NCI-H2171 treated with DMSO at 0.1 percent for 48 hours (cell line): ENCODE results near the gene ANKHD1.
"Not testable (repeated sequence)": the region's sequence is repeated elsewhere in the genome, so short reads cannot be mapped to it uniquely, and the experiment has no call there.

Source experiments
- DNase-seq: peaks from one replicate; lab custom pipeline; 2025; lab: John Stamatoyannopoulos, UW

Gene ANKHD1

GRCh38 chr5:140381351-140381750 lies 20.3 kb upstream of the ANKHD1 start:
- no peak for DNase-seq

DNA sequence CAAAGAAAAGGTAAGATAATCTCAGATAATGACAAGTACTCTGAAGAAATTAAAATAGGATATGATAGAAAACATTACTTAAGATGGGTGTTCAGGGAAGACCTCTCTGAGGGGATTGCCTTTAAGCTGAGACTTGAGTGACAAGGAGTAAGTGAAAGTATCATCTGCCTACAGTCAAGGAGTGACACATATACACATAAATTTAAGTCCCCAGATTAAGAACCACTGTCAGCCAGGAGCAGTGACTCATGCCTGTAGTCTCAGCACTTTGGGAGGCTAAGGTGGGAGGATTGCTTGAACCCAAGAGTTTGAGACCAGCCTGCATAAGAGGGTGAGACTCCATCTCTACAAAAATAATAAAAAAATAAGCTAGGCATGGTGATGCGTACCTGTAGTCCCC lies 19.7 kb upstream of the ANKHD1 start:
- no peak for DNase-seq

GRCh38 chr5:140382866-140383265 lies 18.8 kb upstream of the ANKHD1 start:
- DNase-seq = no peak

GRCh38 chr5:140383300-140383699 lies 18.3 kb upstream of the ANKHD1 start:
- no peak for DNase-seq

DNA sequence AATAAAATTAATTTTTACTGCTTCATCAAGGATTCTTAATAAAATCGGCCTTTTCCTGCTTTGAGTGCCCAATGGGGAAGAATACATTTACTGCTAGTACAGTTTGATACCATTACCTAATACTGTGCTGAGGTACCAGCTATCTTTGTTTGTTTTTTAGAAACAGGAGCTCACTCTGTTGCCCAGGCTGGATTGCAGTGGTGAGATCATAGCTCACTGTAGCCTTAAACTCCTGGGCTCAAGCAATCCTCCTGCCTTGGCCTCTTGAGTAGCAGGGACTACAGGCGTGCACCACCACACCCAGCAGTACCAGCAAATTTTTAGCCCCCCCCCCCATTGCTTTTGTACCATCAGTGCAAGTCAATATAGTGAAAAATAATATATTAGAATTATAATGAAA lies 13.6 kb upstream of the ANKHD1 start:
- DNase-seq = no peak

- no peak for DNase-seq
Observed at GRCh38 chr5:140391312-140391711, 10.3 kb upstream of the ANKHD1 start.

DNA sequence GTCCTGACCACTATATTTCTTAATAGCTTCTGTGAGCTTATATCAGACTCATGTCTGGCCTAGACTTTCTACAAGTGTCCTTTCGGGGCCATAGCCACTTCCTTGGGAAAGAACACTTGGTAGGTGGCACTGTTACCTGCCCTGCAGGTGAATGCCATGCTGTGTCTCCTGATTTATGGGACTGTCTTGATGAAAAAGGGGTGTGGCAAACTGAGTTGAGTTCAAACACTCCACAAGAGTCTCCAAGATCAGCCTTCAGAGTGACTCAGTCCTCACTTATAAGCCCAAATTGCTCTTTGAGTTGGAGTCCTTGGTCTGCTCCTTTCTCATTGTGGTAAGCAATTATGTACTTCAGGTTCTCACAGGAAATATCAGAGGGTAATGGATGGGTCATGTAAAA lies 9.9 kb upstream of the ANKHD1 start:
- no peak for DNase-seq

- no peak for DNase-seq
Observed at GRCh38 chr5:140393738-140394137, 7.9 kb upstream of the ANKHD1 start.

GRCh38 chr5:140398379-140398811 lies 3.2 kb upstream of the ANKHD1 start:
- DNase-seq = no peak

DNA sequence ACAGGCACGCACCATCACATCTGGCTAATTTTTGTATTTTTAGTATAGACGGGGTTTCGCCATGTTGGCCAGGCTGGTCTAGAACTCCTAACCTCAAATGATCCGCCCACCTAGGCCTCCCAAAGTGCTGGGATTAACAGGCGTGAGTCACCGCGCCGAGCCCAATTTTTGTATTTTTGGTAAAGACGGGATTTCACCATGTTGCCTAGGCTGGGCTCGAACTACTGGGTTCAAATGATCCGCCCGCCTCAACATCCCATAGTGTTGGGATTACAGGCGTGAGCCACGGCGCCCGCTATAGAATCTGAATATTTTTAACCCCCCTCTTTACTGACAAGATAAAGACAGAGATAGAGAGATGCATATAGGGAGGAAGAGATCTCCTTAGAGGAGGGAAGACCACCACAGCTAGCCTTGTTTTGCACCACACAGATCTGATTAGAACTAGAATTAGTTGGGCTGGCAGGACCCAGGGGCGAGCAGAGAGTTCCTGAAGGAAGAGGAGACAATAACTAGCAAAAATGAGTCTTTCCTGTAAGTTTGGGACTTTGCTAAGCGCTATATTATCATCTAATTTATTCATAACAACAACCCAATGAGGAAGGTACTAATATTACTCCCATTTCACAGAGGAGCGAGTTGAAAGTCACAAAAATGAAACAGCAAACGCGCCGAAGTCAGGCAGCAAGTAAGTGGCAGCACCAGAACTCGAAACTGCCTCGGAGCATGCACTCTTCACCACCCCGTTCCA lies 1.5 kb upstream of the ANKHD1 start:
- peak; percentile 32 for DNase-seq

GRCh38 chr5:140400730-140401361 lies 787 bp upstream of the ANKHD1 start:
- DNase-seq = peak; percentile 88

DNA sequence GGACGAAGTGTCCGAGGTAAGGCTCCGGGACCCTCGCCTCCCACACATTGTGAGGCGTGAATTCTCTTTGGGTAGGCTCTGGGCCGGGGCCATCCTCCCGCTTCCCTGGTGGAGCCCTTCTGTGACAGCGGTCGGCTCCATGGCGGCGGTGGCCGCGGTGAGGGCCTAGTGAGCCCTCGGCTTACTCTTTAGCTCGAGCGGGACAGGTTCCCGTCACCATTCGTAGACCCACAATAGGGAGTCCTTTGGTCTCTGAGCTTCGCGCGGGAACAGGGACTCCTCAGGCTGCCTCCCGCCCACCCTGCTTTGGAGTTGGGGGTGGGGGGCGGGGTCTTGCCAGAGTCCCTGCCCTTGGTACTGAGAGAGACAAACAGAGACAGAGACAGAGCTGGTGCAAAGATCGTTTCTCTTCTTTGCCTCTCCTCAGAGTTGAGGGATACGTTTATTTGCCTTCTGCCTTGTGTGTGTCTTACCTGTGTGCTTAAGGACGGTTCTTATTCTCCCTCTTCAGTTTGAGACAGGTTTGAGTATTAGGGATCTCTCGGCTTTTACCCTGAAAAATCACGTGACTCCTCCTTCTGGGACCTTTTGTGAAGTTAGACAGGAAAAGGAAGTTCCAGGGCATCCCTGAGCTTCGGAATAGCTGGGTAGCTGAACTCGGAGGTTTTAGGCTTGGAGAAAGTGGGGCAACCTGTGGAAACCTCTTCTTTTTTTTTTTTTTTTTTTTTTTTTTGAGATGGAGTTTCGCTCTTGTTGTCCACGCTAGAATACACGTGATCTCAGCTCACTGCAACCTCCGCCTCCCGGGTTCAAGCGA lies 833 bp downstream of the ANKHD1 start:
- peak; percentile 44 for DNase-seq

DNA sequence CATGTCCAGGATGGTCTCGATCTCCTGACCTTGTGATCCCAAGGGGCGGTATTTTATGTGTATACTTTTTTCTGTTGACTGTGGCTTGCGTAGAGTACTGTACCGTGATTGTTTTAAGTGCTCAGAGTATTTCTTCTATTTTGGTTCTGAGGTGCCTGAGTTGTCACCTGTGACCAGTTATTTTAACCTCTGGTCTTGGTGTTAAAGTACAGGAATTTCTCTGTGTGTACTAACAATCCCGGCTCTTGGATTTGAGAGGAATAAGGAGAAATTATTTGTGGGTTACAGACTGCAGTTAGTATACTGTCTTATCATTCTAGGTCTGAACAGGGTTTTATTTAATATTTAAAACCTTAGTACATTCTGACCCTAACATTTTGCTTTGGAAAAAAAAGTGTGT lies 2.0 kb downstream of the ANKHD1 start:
- no peak for DNase-seq

GRCh38 chr5:140408750-140409241 lies 7.2 kb downstream of the ANKHD1 start:
- DNase-seq = no peak

- no peak for DNase-seq
Observed at GRCh38 chr5:140413230-140413629, 11.6 kb downstream of the ANKHD1 start.

DNA sequence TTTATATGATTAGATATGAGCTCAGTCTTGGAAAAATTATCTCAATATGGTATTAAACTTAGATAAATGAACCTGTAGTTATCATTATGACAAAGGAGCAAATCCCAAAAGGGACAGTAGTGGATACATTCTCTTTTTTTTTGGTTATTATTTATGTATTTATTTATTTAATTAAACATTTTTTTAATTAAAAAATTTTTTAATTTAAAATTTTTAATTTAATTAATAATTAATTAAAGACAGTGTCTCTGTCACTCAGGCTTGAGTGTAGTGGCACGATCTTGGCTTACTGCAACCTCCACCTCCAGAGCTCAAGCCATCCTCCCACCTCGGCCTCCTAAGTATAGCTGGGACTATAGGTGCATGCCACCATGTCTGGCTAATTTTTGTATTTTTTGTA lies 15.6 kb downstream of the ANKHD1 start:
- no peak for DNase-seq

DNA sequence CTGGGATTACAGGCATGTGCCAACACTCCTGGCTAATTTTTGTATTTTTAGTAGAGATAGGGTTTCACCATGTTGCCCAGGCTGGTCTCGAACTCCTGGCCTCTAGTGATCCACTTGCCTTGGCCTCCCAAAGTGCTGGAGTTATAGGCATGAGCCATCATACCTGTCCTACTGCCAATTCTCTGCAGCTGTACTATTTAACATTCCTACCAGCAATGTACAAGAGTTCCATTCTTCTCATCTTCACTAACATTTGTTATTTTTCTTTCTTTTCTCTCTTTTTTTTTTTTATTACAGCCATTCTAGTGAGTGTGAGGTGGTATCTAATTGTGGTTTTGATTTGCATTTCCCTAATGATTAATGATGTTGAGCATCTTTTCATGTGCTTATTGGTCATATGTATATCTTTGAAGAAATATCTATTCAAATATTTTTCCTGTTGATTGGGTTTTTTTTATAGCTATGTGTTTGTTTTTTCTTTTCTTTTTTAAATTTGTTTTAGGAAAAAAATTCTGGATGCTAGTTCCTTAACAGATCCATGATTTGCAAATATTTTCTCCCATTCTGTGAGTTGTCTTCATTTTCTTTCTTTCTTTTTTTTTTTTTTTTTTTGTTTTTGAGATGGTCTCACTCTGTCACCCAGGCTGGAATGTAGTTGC lies 17.4 kb downstream of the ANKHD1 start:
- no peak for DNase-seq

DNA sequence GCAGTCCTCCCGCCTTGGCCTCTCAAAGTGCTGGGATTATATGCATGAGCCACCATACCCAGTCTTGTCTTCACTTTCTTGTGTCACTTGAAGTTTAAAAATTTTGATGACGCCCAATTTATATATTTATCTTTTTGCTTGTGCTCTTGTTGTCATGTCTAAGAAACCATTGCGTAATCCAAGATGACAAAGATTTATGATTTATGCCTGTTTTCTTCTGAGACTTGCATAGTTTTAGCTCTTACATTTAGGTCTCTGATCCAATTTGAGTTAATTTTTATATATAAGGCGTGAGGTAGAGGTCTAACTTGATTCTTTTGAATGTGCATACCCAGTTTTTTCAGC lies 18.6 kb downstream of the ANKHD1 start:
- no peak for DNase-seq

- DNase-seq = no peak
Observed at GRCh38 chr5:140420665-140421361, 19.2 kb downstream of the ANKHD1 start.

DNA sequence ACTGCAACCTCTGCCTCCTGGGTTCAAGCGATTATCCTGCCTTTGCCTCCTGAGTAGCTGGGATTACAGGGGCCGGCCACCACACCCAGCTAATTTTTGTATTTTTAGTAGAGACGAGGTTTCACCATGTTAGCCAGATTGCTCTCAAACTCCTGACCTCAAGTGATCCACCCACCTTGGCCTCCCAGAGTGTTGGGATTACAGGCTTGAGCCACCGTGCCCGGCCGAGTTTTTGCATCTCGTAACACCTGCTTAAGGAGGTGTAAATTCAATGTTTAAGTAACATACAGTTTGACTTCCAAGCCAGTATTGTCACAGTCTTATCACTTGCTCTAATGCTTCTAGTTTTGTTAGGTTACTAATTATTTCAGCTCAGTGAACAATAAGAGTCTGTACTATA lies 19.7 kb downstream of the ANKHD1 start:
- not testable (repeated sequence) for DNase-seq

- DNase-seq = no peak
Observed at GRCh38 chr5:140423609-140424008, 22.0 kb downstream of the ANKHD1 start.

GRCh38 chr5:140424135-140424534 lies 22.5 kb downstream of the ANKHD1 start:
- no peak for DNase-seq
